Stimulated activated CD8-positive, alpha-beta memory T cell treated with anti-CD3 and anti-CD28 coated beads, Interleukin-12 subunit alpha, Interleukin-12 subunit beta, amount 100 ng/mL, for 1 hour (primary cell): ENCODE data around the gene FAM50A.
"Not testable (repeated sequence)": the region's sequence is repeated elsewhere in the genome, so short reads cannot be mapped to it uniquely, and the experiment has no call there.

Experiments used
- DNase-seq: peaks from one replicate; pipeline ENCODE4 v3.0.0-alpha.2; 2020; ENCODE audit warnings: low read depth

Gene FAM50A

DNA sequence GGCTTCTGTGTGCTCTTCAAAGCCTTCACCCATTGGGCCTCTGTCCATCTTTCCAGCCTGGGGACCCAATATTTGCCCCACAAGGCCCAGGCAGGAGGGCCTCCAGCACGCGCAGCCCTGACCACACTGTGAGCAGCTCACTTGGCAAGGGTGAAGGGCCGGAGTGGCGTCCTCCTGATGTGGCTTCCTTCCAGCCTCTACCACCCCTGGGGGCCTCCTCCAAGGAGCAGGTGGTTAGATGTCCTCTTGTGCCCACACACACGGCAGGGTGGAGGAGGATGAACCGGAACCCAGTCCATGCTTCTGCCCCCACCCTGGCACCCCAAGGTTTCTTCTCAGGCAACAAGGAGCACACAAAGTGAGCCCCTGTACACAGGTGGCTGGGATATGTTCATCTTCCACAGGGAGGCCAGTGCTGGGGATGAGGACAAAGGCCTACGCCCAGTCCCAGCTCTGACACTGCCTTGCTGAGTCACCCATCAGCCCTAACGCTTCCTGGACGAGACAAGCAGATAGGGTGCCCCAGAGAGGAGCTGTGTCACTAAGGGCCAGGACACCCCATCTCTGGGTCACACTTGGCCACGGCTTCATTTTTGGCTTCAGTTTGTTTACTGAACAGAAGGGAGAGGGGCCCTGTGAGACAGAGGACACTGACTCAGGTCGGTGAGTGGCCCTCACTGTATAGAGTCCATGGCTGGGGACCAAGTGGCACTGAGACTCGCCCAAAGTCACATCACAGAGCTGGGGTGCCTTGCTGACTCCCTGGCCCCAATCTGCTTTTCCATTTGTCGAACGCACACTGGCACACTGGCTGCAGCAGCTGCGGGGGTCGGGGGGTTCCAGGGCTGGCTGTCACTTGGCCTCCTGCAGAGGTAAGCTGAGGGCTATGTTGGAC lies 40.6 kb downstream of the FAM50A start:
- DNase-seq, result no peak

DNA sequence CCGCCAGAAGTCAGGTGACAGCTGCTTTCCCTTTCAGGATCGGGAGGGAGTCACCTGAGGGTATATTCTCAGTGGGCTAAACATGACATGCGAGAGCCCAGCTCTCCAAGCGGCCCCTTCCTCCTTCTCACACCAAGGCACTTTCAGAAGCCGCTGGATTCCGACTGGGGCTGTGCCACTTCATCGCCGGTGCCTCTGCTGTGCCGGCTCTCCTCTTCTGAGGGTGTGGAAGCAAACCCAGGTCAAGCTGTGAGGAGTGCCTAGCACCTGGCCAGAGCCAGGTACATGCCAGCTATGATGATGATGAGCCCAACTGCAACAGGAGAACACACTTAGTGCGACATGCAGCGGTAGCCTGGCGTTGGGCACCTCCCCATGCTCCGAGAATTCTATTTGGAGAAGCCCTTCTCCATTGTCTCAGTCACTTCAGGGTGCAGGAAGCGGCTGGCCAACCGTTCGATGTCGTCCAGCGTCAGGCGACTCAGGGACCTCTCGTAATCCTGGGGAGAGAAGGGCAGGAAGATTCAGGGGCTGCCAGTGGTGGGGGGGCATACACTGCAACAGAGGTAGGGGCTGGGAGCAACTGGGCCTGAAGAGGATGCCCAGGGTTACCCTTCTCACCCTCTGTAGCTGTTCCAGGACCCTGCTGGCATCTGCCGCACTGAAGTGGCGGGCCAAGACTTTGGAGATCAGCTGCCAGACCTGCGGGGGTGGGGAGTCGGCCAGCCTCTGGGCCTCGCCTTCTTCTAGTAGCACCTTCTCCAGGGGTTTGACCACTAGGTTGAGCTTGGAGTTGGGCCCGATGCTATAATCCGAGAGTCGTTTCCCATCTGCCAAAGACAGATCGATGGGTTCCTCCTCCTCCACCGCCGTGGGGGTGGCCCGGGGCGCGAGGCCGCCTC lies 41.5 kb downstream of the FAM50A start:
- no peak for DNase-seq

DNA sequence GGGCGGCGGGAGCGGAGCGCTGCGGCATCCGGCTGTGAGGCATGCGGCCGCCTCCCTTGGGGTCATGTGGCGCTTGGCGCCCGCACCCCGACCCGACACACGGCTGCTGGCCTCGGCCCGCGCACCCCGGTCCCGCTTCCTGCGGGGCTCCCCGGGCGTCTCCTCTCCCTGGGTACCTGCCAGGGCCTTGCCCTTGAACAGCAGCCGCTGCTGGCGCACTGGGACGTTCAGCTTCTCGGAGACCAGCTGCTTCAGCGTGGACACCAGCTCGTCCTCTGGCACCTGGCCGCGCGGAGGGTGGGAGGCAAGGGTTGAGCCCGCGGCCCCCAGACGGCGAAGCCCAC lies 42.1 kb downstream of the FAM50A start:
- DNase-seq, result no peak

DNA sequence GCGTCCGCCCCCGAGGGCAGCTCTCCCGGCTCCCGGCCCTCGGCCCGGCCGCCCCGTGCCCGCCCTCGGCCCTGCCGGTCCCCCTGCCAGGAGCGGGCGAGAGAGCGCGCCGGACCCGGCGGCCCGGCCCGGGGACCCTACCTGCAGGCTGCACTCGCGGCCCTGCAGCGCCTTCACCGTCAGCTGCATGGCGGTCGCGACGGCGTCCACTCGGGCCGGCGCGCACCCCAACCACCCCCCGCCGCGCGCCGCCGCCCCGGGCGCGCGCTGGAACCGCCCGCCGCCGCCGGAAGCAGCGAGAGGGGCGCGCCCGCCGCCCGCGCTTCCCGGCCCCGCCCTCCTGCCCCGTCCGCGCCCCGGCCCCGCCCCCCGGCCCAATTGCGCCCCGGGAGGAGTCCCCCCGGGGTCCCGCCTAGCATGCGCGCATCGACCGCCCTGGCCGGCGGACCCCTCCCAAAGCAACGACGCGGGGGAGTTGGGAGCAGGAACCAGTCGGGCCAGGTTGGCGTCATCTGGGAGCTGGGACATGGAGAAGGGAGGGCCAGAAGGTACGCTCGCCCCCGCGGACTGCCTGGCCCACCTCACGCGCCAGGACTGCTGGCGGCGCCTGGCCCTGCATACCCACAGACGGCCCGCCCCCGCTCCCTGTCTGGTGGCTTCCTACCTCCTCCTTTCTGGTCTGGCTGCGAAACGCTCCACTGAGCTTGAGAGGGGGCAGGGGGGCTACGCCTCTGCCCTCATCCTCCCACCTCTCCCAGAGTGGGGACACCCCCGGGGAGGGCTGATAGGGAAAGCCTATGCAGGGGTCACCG lies 42.7 kb downstream of the FAM50A start, which contains the start of gene UBL4A:
TSS of gene UBL4A (minus strand) at position 220 of the 812 bp plus-strand sequence. CDS start at position 189, 31 bp downstream.
- DNase-seq, result no peak

DNA sequence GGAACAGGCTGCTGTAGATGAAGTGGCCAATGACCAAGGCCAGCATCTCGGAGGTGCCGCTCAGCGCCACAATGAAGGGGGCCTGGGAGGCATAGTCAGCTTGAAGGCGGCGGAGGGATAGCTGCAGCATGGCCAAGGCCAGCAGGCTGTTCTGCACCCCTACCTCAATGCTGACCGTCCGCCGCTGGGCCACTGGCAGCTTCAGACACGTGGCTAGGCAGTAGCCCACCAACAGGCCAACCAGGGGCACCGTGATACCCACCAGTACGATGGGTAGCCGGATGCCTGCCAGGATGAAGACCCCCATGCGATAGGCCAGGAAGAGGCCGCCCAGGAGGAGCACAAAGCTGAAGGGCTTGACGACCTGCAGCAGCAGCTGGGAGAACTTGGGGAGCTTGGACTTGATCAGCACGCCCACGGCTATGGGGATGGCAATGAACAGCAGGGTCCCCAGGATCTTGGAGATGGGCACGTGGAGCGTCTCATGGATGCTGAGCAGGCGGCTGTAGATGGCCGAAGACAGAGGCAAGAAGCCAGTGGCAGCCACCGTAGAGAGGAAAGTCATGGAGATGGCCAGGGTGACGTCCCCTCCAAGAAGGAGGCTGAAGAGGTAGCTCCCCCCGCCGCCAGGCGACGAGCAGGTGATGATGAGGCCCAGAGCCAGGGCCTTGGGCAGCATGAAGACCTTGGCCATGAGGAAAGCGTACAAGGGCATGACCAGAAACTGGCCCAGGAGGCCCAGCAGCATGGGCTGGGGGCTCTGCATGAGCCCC lies 43.8 kb downstream of the FAM50A start:
- DNase-seq, result no peak

DNA sequence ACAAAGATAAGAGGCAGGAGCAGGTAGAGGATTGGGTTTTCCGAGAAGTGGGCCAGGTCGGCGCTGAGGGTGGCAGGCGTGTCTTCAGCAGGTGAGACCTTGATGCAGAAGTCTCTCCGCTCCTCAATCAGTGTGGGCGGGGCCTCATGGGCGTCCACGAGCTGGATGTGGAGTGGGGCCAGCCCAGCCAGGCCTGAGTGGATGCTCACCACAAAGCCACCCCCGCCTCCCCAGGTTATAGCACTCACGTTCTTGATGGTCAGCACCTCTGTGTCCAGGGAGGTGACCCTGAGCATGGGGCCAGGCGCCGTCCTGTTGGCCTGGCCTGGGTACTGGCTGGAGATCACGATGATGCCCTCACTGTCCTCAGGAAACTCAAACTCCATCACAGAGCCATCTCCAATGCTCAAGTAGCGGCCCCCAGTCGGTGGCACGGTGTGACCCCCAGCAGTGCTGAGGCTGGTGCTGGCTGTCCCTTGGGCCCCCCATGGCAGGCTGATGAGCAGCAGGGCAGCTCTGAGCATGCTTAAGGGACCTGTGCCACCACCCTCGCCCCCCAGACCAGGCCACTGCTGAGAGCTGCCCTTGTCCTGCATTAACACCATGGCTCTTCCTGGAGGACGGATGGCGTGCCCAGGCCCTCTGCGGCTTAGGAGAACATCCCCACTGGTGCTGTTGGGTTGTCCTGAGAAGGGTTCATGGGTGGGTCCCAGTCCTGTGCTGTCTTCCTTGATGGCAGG lies 44.6 kb downstream of the FAM50A start:
- no peak for DNase-seq

DNA sequence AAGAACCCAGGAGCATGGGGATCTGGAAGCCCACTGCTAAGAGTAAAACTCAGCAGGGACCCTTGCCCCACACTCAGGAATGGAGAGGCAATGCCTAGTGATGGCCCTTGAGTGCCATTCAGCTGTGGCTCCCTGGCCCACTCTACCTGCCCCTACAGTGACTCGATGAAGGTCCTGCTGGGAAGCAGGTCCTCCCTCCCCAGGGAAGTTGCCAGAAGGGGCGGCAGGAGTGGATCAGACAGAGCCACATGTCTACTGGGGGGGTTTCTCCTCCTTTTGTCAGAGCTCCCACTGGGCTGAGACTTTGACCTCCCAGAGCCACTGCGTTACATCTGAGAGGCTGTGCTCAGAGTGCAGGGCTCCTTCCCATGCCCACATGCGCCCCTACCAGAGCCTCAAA lies 45.2 kb downstream of the FAM50A start:
- DNase-seq, result no peak

DNA sequence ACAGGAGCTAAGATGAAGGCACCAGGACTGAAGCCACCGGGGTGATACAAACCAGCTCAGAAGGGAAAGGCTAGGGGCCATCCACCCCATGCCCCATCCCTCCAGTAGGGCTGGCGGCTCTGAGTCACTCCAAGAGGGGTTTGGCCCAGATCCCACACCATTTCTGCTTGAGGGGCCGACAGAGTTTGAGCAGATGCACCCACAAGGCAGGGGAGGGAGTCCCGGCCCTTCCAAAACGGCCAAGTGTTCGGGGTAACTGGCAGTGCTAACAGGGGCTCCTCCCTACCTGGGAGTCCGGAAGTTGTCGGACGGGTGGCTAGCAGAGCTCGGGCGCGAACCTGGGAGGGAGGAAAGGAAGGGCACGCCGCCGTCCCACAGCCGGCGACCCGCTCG lies 46.1 kb downstream of the FAM50A start:
- no peak for DNase-seq

DNA sequence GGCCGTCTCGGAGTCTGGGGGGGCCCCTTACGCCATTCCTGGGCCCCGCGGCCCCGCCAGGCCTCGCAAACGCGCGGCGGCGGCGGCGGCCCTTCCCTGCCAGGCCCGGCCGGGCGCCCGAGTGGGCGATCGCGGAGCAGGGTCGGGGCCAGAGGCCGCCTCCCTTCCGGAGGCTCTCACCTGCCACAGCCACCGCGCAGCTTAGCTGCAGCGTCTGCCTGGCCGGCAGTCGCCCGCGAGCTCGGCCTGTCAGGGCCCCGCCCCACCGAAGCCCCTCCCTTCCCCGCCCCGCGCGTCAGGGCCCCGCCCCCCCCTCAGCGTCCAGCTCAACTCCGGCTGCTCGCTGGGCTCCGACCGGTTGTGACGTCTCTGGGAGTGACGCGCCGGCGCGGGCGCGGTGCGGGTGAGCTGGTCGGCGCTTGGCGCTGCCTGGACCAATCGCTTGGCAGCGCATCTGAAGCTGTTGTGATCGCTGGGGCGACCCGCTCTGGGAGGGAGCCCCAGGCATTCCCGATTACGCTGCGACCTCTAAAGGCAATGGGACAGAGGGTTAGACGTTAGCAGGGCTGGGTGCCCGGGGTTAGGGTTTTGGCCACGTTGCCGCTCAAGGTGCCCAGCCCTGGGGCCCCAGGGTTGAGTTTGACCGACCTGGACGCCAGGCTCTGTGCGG lies 46.6 kb downstream of the FAM50A start, which contains the start of gene SLC10A3:
TSS of gene SLC10A3 (minus strand) at position 216 of the 670 bp plus-strand sequence. CDS start 1,689 bp downstream, outside the sequence.
- DNase-seq, result peak; percentile 75

DNA sequence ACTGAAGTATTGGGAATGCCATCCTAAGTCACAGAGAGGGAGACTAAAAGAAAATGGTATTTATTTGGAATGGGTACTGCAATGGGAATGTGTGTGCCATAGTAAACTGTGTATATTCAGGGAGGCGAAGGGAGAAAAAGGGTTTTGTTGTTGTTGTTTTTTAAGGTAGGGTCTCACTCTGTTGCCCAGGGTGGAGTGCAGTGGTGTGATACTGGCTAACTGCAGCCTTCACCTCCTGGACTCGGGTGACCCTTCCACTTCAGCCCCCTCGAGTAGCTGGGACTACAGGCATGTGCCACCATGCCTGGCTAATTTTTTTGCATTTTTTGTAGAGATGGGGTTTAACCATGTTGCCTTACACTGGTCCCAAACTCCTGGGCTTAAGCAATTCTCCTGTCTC lies 50.8 kb downstream of the FAM50A start:
- DNase-seq, result no peak

DNA sequence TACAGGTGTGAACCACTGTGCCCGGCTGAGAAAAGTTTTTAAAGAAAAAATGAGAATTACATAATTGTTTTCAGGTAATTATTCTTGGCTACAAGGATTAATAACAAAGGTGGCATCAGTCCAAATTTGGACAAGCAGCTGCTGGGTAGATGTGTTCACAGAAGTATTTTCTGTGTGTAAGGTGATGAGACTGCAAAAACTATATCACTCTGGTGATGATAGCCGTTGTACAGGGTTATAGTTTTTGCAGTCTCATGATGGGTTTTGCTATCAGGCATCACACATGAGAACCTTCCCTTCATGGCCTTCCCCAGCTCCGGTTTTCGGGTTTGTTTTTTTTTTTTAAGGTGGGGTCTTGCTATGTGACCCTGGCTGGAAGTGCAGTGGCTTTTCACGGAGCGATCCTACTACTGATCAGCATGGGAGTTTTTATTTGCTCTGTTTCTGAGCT lies 51.6 kb downstream of the FAM50A start:
- DNase-seq, result no peak

DNA sequence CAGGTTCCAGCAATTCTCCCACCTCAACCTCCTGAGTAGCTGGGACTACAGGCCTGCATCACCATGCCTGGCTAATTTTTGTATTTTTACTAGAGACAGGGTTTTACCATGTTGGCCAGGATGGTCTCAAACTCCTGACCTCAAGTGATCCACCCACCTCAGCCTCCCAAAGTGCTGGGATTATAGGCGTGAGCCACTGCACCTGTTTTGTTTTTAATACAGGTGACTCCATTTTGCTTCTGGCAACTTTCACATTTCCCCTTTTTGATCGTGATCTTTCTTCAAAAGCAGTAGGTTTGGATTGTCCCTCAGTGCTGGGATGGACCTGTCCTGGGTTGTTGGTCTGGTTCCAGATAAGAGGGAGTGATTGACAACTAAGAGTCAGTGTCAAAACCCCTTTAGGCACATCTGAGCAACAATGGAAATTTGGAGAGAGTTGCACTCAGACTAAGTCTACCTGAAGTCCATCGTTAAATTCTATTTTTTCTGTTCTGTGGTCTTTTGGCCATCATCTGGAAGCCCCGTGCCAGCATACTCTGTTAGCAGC lies 52.7 kb downstream of the FAM50A start:
- not testable (repeated sequence) for DNase-seq
